ENCODE measurements around the gene ACMSD. TPM values are rescaled to one million over a fixed set of nuclear protein-coding genes. Genes with fewer than 3 reads are reported as not detected.

Gene ACMSD
- polyA plus RNA-seq, 1 of the 3 experiments (the other 2 are of a cell fraction) = not detected

DNA sequence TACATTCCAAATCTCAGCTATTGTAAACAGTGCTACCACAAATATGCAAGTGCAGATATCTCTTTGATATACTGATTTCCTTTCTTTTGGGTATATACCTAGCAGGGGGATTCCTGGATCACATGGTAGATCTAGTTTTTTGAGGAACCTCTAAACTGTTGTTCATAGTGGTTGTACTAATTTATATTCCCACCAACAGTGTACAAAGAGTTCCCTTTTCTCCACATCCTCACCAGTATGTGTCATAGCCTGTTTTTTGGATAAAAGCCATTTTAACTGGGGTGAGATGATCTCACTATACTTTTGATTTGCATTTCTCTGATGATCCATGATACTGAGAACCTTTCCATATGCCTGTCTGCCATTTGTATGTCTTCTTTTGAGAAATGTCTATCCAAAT lies 73.9 kb downstream of the ACMSD start (continued):
- TF ChIP-seq SMC3 (IDR thresholded peaks at IDR 0.05; ENCODE audit: low read depth, low read length) (no peak), SIN3A (IDR thresholded peaks at IDR 0.05; ENCODE audit: borderline replicate concordance, low read depth, low read length) (no peak), POLR2AphosphoS5 (IDR thresholded peaks at IDR 0.05; ENCODE audit: low read depth, low read length) (no peak), MXI1 (IDR thresholded peaks at IDR 0.05; ENCODE audit: low read depth, low read length) (no peak), TEAD4 (IDR thresholded peaks at IDR 0.05; ENCODE audit: borderline replicate concordance, insufficient read depth) (no peak), NFIC (IDR thresholded peaks at IDR 0.05; ENCODE audit: borderline replicate concordance) (no peak)
- TF ChIP-seq, protein P1, sequence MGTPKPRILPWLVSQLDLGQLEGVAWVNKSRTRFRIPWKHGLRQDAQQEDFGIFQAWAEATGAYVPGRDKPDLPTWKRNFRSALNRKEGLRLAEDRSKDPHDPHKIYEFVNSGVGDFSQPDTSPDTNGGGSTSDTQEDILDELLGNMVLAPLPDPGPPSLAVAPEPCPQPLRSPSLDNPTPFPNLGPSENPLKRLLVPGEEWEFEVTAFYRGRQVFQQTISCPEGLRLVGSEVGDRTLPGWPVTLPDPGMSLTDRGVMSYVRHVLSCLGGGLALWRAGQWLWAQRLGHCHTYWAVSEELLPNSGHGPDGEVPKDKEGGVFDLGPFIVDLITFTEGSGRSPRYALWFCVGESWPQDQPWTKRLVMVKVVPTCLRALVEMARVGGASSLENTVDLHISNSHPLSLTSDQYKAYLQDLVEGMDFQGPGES (IDR thresholded peaks at IDR 0.05; ENCODE audit: low read depth, low read length) = no peak
- TF ChIP-seq, protein P2, sequence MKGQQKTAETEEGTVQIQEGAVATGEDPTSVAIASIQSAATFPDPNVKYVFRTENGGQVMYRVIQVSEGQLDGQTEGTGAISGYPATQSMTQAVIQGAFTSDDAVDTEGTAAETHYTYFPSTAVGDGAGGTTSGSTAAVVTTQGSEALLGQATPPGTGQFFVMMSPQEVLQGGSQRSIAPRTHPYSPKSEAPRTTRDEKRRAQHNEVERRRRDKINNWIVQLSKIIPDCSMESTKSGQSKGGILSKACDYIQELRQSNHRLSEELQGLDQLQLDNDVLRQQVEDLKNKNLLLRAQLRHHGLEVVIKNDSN (IDR thresholded peaks at IDR 0.05; ENCODE audit: borderline replicate concordance, low read depth) = no peak

DNA sequence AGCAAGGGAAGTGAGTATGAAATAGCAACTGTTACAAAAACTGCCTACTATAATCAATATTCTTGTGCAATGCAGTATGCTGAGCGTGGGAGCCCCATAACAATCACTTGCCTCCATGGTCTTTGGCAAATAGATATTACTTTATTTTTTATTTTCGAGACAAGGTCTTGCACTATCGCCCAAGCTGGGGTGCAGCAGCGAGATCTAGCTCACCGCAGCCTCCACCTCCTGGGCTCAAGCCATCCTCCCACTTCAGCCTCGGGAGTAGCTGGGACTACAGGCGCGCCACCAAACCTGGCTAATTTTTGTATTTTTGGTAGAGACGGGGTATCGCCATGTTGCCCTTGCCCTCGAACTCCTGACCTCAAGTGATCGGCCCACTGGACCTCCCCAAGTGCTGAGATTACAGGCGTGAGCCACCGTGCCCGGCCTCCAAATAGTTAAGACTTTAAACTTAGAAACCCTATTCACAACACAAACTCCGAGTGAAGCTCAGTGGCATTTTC lies 79.0 kb downstream of the ACMSD start:
- WGBS (ENCODE audit: low lambda C conversion rate) = 22% methylated on average over 16 of the region's 16 CpGs
- Histone ChIP-seq H3K79me2 (ENCODE audit: insufficient read depth) (peaks cover 36% of the 10 kb centered on the region), H3K4me1 (ENCODE audit: control insufficient read depth in 1 of 2, insufficient read depth in 2 of 2, low read depth in 1 of 2, low read length in 1 of 2) (peaks cover 6 to 12% of the 10 kb centered on the region in 2 experiments; a peak in 2 of 4 replicates), H4K20me1 (ENCODE audit: insufficient read depth) (peaks cover 31% of the 10 kb centered on the region), H3K4me3 (ENCODE audit: low read depth in 2 of 2, low read length in 1 of 2) (peak overlapping the region; percentile 74 to 82), H3K27me3 (ENCODE audit: insufficient read depth) (no peaks in the 10 kb centered on the region), H3K9me2 (no peaks in the 10 kb centered on the region), H3K9me3 (no peaks in the 10 kb centered on the region), H2AFZ (ENCODE audit: low read depth) (peak overlapping the region; percentile 97), H3F3A (replicated peaks; ENCODE audit: insufficient read depth) (peaks cover 10% of the 10 kb centered on the region), H3K4me2 (peak overlapping the region; percentile 81), H3K36me3 (replicated peaks in 1 of 2; ENCODE audit: control insufficient read depth in 1 of 2, insufficient read depth in 2 of 2, low read length in 1 of 2) (peaks cover 4 to 14% of the 10 kb centered on the region in 2 experiments), H3K9ac (peak overlapping the region; percentile 99), H3K27ac (ENCODE audit: low read depth in 2 of 2, low read length in 1 of 2) (peak overlapping the region; percentile 96 to 97)
- TF ChIP-seq ELF1 (IDR thresholded peaks at IDR 0.05) = no peak
- TF ChIP-seq SMC3 (IDR thresholded peaks at IDR 0.05; ENCODE audit: low read depth, low read length) = no peak
- TF ChIP-seq FOXJ3 (CRISPR knock-in tag; IDR thresholded peaks at IDR 0.05) = no peak
- no peak for TF ChIP-seq POLR2AphosphoS5 (IDR thresholded peaks at IDR 0.05; ENCODE audit: low read depth, low read length)
- TF ChIP-seq, protein P3, sequence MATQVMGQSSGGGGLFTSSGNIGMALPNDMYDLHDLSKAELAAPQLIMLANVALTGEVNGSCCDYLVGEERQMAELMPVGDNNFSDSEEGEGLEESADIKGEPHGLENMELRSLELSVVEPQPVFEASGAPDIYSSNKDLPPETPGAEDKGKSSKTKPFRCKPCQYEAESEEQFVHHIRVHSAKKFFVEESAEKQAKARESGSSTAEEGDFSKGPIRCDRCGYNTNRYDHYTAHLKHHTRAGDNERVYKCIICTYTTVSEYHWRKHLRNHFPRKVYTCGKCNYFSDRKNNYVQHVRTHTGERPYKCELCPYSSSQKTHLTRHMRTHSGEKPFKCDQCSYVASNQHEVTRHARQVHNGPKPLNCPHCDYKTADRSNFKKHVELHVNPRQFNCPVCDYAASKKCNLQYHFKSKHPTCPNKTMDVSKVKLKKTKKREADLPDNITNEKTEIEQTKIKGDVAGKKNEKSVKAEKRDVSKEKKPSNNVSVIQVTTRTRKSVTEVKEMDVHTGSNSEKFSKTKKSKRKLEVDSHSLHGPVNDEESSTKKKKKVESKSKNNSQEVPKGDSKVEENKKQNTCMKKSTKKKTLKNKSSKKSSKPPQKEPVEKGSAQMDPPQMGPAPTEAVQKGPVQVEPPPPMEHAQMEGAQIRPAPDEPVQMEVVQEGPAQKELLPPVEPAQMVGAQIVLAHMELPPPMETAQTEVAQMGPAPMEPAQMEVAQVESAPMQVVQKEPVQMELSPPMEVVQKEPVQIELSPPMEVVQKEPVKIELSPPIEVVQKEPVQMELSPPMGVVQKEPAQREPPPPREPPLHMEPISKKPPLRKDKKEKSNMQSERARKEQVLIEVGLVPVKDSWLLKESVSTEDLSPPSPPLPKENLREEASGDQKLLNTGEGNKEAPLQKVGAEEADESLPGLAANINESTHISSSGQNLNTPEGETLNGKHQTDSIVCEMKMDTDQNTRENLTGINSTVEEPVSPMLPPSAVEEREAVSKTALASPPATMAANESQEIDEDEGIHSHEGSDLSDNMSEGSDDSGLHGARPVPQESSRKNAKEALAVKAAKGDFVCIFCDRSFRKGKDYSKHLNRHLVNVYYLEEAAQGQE (IDR thresholded peaks at IDR 0.05; ENCODE audit: low read depth, low read length) = no peak
- no peak for TF ChIP-seq GATA2 (CRISPR knock-in tag; IDR thresholded peaks at IDR 0.05)
- TF ChIP-seq, protein P4, sequence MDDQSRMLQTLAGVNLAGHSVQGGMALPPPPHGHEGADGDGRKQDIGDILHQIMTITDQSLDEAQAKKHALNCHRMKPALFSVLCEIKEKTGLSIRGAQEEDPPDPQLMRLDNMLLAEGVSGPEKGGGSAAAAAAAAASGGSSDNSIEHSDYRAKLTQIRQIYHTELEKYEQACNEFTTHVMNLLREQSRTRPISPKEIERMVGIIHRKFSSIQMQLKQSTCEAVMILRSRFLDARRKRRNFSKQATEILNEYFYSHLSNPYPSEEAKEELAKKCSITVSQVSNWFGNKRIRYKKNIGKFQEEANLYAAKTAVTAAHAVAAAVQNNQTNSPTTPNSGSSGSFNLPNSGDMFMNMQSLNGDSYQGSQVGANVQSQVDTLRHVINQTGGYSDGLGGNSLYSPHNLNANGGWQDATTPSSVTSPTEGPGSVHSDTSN (IDR thresholded peaks at IDR 0.05) = no peak
- TF ChIP-seq RCOR1 (IDR thresholded peaks at IDR 0.05; ENCODE audit: low read length) = no peak
- TF ChIP-seq MEF2A (IDR thresholded peaks at IDR 0.05; ENCODE audit: borderline replicate concordance, low read depth) = no peak
- TF ChIP-seq JUND (IDR thresholded peaks at IDR 0.05) = no peak
- no peak for TF ChIP-seq NFIC (IDR thresholded peaks at IDR 0.05; ENCODE audit: borderline replicate concordance)
- TF ChIP-seq TEAD4 (IDR thresholded peaks at IDR 0.05; ENCODE audit: borderline replicate concordance, insufficient read depth) = no peak
- TF ChIP-seq, protein P5, sequence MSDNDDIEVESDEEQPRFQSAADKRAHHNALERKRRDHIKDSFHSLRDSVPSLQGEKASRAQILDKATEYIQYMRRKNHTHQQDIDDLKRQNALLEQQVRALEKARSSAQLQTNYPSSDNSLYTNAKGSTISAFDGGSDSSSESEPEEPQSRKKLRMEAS (IDR thresholded peaks at IDR 0.05; ENCODE audit: low read depth) = no peak
- TF ChIP-seq YY1 (IDR thresholded peaks at IDR 0.05; ENCODE audit: low read depth) = no peak
- TF ChIP-seq, protein P6, sequence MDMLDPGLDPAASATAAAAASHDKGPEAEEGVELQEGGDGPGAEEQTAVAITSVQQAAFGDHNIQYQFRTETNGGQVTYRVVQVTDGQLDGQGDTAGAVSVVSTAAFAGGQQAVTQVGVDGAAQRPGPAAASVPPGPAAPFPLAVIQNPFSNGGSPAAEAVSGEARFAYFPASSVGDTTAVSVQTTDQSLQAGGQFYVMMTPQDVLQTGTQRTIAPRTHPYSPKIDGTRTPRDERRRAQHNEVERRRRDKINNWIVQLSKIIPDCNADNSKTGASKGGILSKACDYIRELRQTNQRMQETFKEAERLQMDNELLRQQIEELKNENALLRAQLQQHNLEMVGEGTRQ (IDR thresholded peaks at IDR 0.05; ENCODE audit: borderline replicate concordance, low read depth, low read length) = no peak
- TF ChIP-seq, protein P2 (IDR thresholded peaks at IDR 0.05; ENCODE audit: borderline replicate concordance, low read depth) = no peak
- TF ChIP-seq RXRA (IDR thresholded peaks at IDR 0.05; ENCODE audit: borderline replicate concordance, low read depth) = no peak
- ChIA-PET CTCF (interaction anchor here (0.9 to 2.4 kb wide), 4 partner anchors 10 to 466 kb away, joined by 3 to 6 read pairs (median 3); no protein-coding TSS in a partner anchor), POLR2A (interaction anchor here (0.9 to 1.3 kb wide), 3 partner anchors 8 to 825 kb away, joined by 3 to 4 read pairs (median 3); no protein-coding TSS in a partner anchor)
- no peak for DNase-seq
